Ovary (tissue), 9 donors: ENCODE results near the gene TSPO. TPM values are rescaled to one million over a fixed set of nuclear protein-coding genes. Genes with fewer than 3 reads are reported as not detected.

ENCODE experiments used
- DNase-seq, 5 donors: peaks; one replicate each; pipeline ENCODE4 v3.0.0-alpha.2; 2019 to 2020
- H3K27ac ChIP-seq, 2 donors: fragments of 200-600 bp; one replicate each; pipeline versions ENCODE4 v1.5.1 to v1.8.0; 2019 to 2022
- H3K27me3 ChIP-seq: fragments of 200-600 bp; one replicate; pipeline ENCODE4 v1.8.0; 2022
- H3K36me3 ChIP-seq: fragments of 200-600 bp; sonication (generic); one replicate; pipeline ENCODE4 v1.5.1; 2019
- H3K4me1 ChIP-seq: one replicate; pipeline ENCODE4 v1.8.1; 2013; ENCODE audit warnings: mild to moderate bottlenecking, moderate library complexity; ENCODE audit not compliant: insufficient read depth
- H3K4me3 ChIP-seq: fragments of 200-600 bp; sonication (generic); one replicate; pipeline ENCODE4 v1.5.1; 2017
- H3K9me3 ChIP-seq, 2 donors: fragments of 200-600 bp in 1 of 2; sonication (generic) in 1 of 2; one replicate each; pipeline versions ENCODE4 v1.5.1 to v1.8.1; 2013 to 2019; ENCODE audit warnings: mild to moderate bottlenecking in 1 of 2, moderate library complexity in 1 of 2
- EP300 ChIP-seq: sonication (generic); formaldehyde crosslinking; IDR thresholded peaks from one replicate; pipeline ENCODE4 v1.6.1; 2017; ENCODE audit warnings: antibody characterized with exemption
- POLR2A ChIP-seq: fragments of 450-650 bp; IDR thresholded peaks from one replicate; pipeline ENCODE4 v1.6.1; 2017; ENCODE audit warnings: antibody characterized with exemption, mild to moderate bottlenecking, moderate library complexity
- WGBS, 3 donors: extraction: QIAGEN DNeasy Blood & Tissue Kit in 1 of 3; methylation state at CpG; one replicate each; pipeline versions ENCODE4 v1.1.5 to v1.1.7; 2013 to 2017; 5-methylcytosine and 5-hydroxymethylcytosine counted together
- intact Hi-C, 4 donors: fragments of 100-400 bp; cut with DNase I; formaldehyde crosslinking; loops; one replicate each; pipeline versions ENCODE4 v1.11.0 to v1.15.1; 2022 to 2023
- polyA plus RNA-seq, 2 donors: library from polyadenylated mRNA; stranded (reverse); fragments of 200-250 nt in 1 of 2; fragments of 350-450 nt in 1 of 2; fragmentation: Illumina TruSeq in 1 of 2; extraction: RNeasy Lipid Tissue Mini Kit (QIAGEN cat#74804) in 1 of 2; gene quantifications; one replicate each; pipeline ENCODE4 v1.2.3, GENCODE V29; 2013 to 2014
- total RNA-seq, 7 donors: library from RNA; depleted of rRNA in 2 of 7; stranded (reverse); fragments of >200 nt in 2 of 7; fragmentation: NEBNext Ultra II Directional in 3 of 7; extraction: Animal tissue kit (Norgen Biotek cat#: 25700) in 3 of 7; gene quantifications; one replicate each; pipeline versions ENCODE4 v1.1.0 to v1.2.4, GENCODE V29; 2016 to 2023
- TF ChIP-seq, protein P1 (sequence below), 3 donors: fragments of 450-650 bp in 2 of 3; fragments of 200-600 bp in 1 of 3; IDR thresholded peaks; one replicate each; pipeline versions ENCODE4 v1.5.1 to v1.8.0; 2016 to 2022; ENCODE audit warnings: antibody characterized with exemption in 3 of 3, mild to moderate bottlenecking in 1 of 3
- donor health status: DM: no; HTN: no; CAD: no; lungs with moderate emphysema.
- donor health status: DM: no; HTN: no; CAD: no.
- donor health status: Bipolar disorder and iron deficiency.
- donor health status: DM: yes; HTN: yes; CAD: no.
- donor health status: DM: no; HTN: no; CAD: no.
- donor health status: DM: yes; HTN: yes; CAD: no.

TSPO gene
- total and polyA plus RNA-seq, 9 donors: 1.3 to 263 (median 79.1) TPM

GRCh38 chr22:43126501-43127165 is 24.7 kb upstream of the TSPO start:
- Histone ChIP-seq H3K27ac (no peak overlapping the region), H3K4me3 (no peak overlapping the region), H3K4me1 (no peaks in the 10 kb centered on the region), H3K9me3 (no peaks in the 10 kb centered on the region), H3K27me3 (no peaks in the 10 kb centered on the region), H3K36me3 (no peaks in the 10 kb centered on the region)
- DNase-seq: no peak
- TF ChIP-seq EP300: no peak
- TF ChIP-seq POLR2A: no peak
- TF ChIP-seq, protein P1, sequence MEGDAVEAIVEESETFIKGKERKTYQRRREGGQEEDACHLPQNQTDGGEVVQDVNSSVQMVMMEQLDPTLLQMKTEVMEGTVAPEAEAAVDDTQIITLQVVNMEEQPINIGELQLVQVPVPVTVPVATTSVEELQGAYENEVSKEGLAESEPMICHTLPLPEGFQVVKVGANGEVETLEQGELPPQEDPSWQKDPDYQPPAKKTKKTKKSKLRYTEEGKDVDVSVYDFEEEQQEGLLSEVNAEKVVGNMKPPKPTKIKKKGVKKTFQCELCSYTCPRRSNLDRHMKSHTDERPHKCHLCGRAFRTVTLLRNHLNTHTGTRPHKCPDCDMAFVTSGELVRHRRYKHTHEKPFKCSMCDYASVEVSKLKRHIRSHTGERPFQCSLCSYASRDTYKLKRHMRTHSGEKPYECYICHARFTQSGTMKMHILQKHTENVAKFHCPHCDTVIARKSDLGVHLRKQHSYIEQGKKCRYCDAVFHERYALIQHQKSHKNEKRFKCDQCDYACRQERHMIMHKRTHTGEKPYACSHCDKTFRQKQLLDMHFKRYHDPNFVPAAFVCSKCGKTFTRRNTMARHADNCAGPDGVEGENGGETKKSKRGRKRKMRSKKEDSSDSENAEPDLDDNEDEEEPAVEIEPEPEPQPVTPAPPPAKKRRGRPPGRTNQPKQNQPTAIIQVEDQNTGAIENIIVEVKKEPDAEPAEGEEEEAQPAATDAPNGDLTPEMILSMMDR (IDR thresholded peaks at IDR 0.05): no peak
- intact Hi-C loops: no loop called here
- WGBS, 3 donors: 27 to 46% (median 35%) methylated on average over 5 of the region's 5 CpGs

GRCh38 chr22:43127166-43127908 is 24.0 kb upstream of the TSPO start:
- no peaks in the 10 kb centered on the region for H3K9me3 ChIP-seq
- no peak overlapping the region for H3K27ac ChIP-seq
- no peak for DNase-seq
- no peaks in the 10 kb centered on the region for H3K36me3 ChIP-seq
- no peaks in the 10 kb centered on the region for H3K27me3 ChIP-seq
- no peak overlapping the region for H3K4me3 ChIP-seq
- intact Hi-C loops: no loop called here
- no peak for TF ChIP-seq POLR2A
- TF ChIP-seq, protein P1 (IDR thresholded peaks at IDR 0.05): no peak
- no peak for TF ChIP-seq EP300
- WGBS, 3 donors: 80 to 89% (median 83%) methylated on average over 15 to 17 of the region's 17 CpGs
- H3K4me1 ChIP-seq: no peaks in the 10 kb centered on the region

GRCh38 chr22:43128116-43128515 is 23.2 kb upstream of the TSPO start:
- 47 to 68% (median 55%) methylated on average over 13 of the region's 13 CpGs for WGBS, 3 donors
- H3K36me3 ChIP-seq: no peaks in the 10 kb centered on the region
- no peak for DNase-seq
- no peaks in the 10 kb centered on the region for H3K9me3 ChIP-seq
- intact Hi-C loops: no loop called here
- no peaks in the 10 kb centered on the region for H3K4me1 ChIP-seq
- no peak overlapping the region for H3K27ac ChIP-seq
- H3K27me3 ChIP-seq: no peaks in the 10 kb centered on the region
- no peak overlapping the region for H3K4me3 ChIP-seq
- no peak for TF ChIP-seq POLR2A
- TF ChIP-seq, protein P1 (IDR thresholded peaks at IDR 0.05): no peak

GRCh38 chr22:43128928-43129424 is 22.4 kb upstream of the TSPO start:
- no peak for TF ChIP-seq POLR2A
- TF ChIP-seq EP300: no peak
- TF ChIP-seq, protein P1 (IDR thresholded peaks at IDR 0.05): no peak
- intact Hi-C loops: no loop called here
- H3K4me1 ChIP-seq: no peaks in the 10 kb centered on the region
- no peak overlapping the region for H3K27ac ChIP-seq
- 46 to 63% (median 53%) methylated on average over 20 of the region's 20 CpGs for WGBS, 3 donors
- H3K9me3 ChIP-seq: no peaks in the 10 kb centered on the region
- DNase-seq: no peak
- no peaks in the 10 kb centered on the region for H3K27me3 ChIP-seq
- H3K4me3 ChIP-seq: no peak overlapping the region
- H3K36me3 ChIP-seq: no peaks in the 10 kb centered on the region
